ENCODE measurements around the gene PAN3.

- TF ChIP-seq EZH2 (IDR thresholded peaks at IDR 0.05; ENCODE audit: insufficient read depth, poor library complexity, severe bottlenecking) = no peak
- no peak for TF ChIP-seq EZH2phosphoT487 (IDR thresholded peaks at IDR 0.05; ENCODE audit: insufficient read depth, low read depth)
These were observed 20.5 kb upstream of the PAN3 start for GRCh38 chr13:28117689-28118377.
